Measurements from ENCODE around the gene PCDHGB5.
"Not testable (repeated sequence)": the region's sequence is repeated elsewhere in the genome, so short reads cannot be mapped to it uniquely, and the experiment has no call there.

The PCDHGB5 gene

DNA sequence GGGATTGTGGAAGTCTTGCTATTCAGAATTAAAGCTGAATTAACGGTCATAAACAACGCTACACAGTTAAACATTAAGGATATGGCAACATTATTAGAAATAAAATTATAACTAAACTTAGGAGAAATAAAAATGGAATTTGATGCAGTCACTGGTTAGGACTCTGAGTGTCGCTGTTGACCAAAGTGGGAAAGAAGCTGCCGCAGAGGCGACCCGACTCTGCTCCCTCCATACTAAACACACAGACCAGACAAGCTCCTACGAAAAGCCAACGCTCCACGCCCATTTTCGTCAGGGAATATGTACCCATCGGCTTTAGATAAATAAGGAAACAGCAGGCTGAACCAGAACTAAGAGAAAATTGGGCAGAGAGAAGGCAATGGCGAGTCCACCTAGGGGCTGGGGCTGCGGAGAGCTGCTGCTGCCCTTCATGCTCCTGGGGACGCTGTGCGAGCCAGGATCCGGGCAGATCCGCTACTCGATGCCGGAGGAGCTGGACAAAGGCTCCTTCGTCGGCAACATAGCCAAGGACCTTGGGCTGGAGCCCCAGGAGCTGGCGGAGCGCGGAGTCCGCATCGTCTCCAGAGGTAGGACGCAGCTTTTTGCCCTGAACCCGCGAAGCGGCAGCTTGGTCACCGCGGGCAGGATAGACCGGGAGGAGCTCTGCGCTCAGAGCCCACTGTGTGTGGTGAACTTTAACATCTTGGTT, 33.6 kb upstream of the PCDHGB5 start, which contains the start of gene PCDHGA5:
PCDHGA5 (plus strand) TSS at position 211 of the 709 bp plus-strand sequence; CDS start at position 380, 169 bp downstream.
- Histone ChIP-seq H3K4me3 (ENCODE audit: low read length) (peak within 1 kb of the TSS; percentile 68), H3K27me3 (replicated peaks; ENCODE audit: control insufficient read depth, insufficient read depth, low read length) (peaks cover 16% of the 10 kb centered on the region), H3K9me3 (ENCODE audit: control insufficient read depth, low read length) (peaks cover 76% of the 10 kb centered on the region), H3K4me1 (ENCODE audit: control insufficient read depth, insufficient read depth, low read length) (no peaks in the 10 kb centered on the region), H3K9ac (ENCODE audit: low read length) (no peak within 1 kb of the TSS), H3K36me3 (ENCODE audit: control insufficient read depth, insufficient read depth, low read length, severe bottlenecking) (no peaks in the 10 kb centered on the region)
- DNase-seq (ENCODE audit: low read depth), result peak; percentile 5

DNA sequence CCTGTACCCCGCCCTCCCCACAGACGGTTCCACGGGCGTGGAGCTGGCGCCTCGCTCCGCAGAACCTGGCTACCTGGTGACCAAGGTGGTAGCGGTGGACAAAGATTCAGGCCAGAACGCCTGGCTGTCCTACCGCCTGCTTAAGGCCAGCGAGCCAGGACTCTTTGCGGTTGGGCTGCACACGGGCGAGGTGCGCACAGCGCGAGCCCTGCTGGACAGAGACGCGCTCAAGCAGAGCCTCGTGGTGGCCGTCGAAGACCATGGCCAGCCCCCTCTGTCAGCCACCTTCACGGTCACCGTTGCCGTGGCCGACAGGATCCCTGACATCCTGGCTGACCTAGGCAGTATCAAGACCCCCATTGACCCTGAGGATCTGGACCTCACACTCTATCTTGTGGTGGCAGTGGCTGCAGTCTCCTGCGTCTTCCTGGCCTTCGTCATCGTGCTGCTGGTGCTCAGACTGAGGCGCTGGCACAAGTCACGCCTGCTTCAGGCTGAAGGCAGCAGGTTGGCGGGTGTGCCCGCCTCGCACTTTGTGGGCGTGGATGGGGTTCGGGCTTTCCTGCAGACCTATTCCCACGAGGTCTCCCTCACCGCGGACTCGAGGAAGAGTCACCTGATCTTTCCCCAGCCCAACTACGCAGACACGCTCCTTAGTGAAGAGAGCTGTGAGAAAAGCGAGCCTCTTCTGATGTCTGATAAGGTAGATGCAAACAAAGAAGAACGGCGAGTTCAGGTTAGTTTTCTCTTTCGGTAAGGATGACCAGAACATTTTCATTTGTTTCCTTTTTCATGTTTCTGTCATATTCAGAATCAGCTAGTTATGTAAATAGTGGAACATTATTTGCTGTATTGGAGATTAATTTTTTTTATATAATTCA, 31.5 kb upstream of the PCDHGB5 start:
- Histone ChIP-seq H3K4me3 (ENCODE audit: low read length) (no peak overlapping the region), H3K4me1 (ENCODE audit: control insufficient read depth, insufficient read depth, low read length) (peaks cover 4% of the 10 kb centered on the region), H3K27me3 (replicated peaks; ENCODE audit: control insufficient read depth, insufficient read depth, low read length) (peaks cover 22% of the 10 kb centered on the region), H3K36me3 (ENCODE audit: control insufficient read depth, insufficient read depth, low read length, severe bottlenecking) (no peaks in the 10 kb centered on the region), H3K9ac (ENCODE audit: low read length) (no peak overlapping the region), H3K9me3 (ENCODE audit: control insufficient read depth, low read length) (peaks cover 70% of the 10 kb centered on the region)
- DNase-seq (ENCODE audit: low read depth), result no peak

DNA sequence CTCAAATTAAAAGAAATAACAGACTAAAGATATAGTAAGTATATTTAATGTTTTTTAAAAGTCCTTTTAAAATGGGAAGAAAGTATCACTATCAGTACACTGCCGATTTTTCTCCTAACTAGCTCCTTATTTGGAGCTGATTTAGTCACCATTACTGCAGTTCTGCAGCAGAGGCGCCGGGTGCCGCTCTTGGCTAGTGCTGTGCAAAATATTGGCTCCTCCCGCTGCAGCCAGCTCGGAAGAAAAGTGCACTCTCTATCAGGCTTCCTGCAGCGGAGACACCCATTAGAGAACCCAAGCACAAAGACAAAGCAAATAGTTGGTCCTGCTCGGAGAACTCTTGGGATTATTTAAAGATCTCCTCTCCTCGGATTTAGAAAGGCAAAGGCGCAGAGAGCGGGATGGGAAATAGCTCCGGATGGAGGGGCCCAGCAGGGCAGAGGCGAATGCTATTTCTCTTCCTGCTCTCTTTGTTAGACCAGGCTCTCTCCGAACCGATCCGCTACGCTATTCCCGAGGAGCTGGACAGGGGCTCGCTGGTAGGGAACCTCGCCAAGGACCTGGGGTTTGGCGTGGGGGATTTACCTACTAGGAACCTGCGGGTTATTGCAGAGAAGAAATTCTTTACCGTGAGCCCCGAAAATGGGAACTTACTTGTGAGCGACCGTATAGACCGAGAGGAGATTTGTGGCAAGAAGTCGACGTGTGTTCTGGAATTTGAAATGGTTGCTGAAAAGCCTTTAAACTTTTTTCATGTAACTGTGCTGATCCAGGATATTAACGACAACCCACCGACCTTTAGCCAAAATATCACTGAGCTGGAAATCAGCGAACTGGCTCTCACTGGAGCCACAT, 27.5 kb upstream of the PCDHGB5 start, which contains the start of gene PCDHGB3:
PCDHGB3 (plus strand) TSS at position 249 of the 855 bp plus-strand sequence; CDS start at position 402, 153 bp downstream.
- H3K4me1 ChIP-seq (ENCODE audit: control insufficient read depth, insufficient read depth, low read length), result peaks cover 4% of the 10 kb centered on the region
- H3K4me3 ChIP-seq (ENCODE audit: low read length), result peak within 1 kb of the TSS; percentile 80
- peak within 1 kb of the TSS; percentile 73 for H3K9ac ChIP-seq (ENCODE audit: low read length)
- peaks cover 69% of the 10 kb centered on the region for H3K9me3 ChIP-seq (ENCODE audit: control insufficient read depth, low read length)
- peaks cover 21% of the 10 kb centered on the region for H3K27me3 ChIP-seq (replicated peaks; ENCODE audit: control insufficient read depth, insufficient read depth, low read length)
- H3K36me3 ChIP-seq (ENCODE audit: control insufficient read depth, insufficient read depth, low read length, severe bottlenecking), result no peaks in the 10 kb centered on the region
- DNase-seq (ENCODE audit: low read depth), result peak; percentile 19

DNA sequence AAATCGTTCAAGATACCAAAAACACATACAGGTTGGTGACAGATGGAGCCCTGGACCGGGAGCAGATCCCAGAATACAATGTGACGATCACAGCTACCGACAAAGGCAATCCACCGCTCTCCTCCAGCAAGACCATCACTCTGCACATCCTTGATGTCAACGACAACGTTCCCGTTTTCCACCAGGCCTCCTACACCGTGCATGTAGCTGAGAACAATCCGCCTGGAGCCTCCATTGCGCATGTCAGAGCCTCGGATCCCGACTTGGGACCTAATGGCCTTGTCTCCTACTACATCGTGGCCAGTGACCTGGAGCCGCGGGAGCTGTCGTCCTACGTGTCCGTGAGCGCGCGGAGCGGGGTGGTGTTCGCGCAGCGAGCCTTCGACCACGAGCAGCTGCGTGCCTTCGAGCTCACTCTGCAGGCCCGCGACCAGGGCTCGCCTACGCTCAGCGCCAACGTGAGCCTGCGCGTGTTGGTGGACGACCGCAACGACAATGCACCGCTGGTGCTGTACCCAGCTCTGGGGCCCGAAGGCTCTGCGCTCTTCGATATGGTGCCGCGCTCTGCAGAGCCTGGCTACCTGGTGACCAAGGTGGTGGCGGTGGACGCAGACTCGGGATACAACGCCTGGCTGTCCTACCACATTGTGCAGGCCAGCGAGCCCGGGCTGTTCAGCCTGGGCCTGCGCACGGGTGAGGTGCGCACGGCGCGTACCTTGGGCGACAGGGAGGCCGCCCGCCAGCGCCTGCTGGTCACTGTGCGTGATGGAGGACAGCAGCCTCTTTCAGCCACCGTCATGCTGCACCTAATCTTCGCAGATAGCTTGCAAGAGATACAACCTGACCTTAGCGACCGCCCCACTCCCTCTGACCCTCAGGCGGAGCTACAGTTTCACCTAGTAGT, 25.9 kb upstream of the PCDHGB5 start:
- Histone ChIP-seq H3K9ac (ENCODE audit: low read length) (no peak overlapping the region), H3K4me1 (ENCODE audit: control insufficient read depth, insufficient read depth, low read length) (peaks cover 4% of the 10 kb centered on the region), H3K4me3 (ENCODE audit: low read length) (peak overlapping the region; percentile 16), H3K36me3 (ENCODE audit: control insufficient read depth, insufficient read depth, low read length, severe bottlenecking) (no peaks in the 10 kb centered on the region), H3K27me3 (replicated peaks; ENCODE audit: control insufficient read depth, insufficient read depth, low read length) (peaks cover 11% of the 10 kb centered on the region), H3K9me3 (ENCODE audit: control insufficient read depth, low read length) (peaks cover 61% of the 10 kb centered on the region)
- DNase-seq (ENCODE audit: low read depth), result no peak

DNA sequence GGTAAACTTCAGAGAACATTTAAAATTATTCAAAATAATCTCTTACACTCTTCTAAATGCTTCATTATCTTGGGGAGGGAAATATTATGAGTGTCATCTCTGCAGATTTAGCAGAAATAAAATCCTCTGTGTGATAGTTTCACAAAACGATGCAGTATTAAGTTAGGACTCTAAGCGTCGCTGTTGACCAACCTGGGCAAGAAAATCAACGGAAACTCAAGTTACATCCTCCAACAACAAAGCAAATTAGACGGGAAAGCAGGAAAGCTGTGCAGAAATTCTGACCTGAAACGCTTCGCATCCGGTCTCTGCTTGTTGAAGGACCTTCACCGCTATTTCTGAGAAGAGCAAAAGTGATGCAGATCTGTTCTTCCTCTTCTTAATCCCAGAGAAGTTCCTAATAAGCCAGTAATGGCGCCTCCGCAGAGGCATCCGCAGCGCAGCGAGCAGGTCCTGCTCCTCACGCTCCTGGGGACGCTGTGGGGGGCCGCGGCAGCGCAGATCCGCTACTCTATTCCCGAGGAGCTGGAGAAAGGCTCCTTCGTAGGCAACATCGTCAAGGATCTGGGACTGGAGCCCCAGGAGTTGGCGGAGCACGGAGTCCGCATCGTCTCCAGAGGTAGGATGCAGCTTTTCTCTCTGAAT, 24.0 kb upstream of the PCDHGB5 start, which contains the start of gene PCDHGA6:
PCDHGA6 (plus strand) TSS at position 219 of the 645 bp plus-strand sequence; CDS start at position 412, 193 bp downstream.
- peak within 1 kb of the TSS; percentile 76 for H3K4me3 ChIP-seq (ENCODE audit: low read length)
- DNase-seq (ENCODE audit: low read depth), result peak; percentile 62
- H3K27me3 ChIP-seq (replicated peaks; ENCODE audit: control insufficient read depth, insufficient read depth, low read length), result peaks cover 11% of the 10 kb centered on the region
- no peaks in the 10 kb centered on the region for H3K36me3 ChIP-seq (ENCODE audit: control insufficient read depth, insufficient read depth, low read length, severe bottlenecking)
- H3K9me3 ChIP-seq (ENCODE audit: control insufficient read depth, low read length), result peaks cover 57% of the 10 kb centered on the region
- peak within 1 kb of the TSS; percentile 30 for H3K9ac ChIP-seq (ENCODE audit: low read length)
- H3K4me1 ChIP-seq (ENCODE audit: control insufficient read depth, insufficient read depth, low read length), result peaks cover 4% of the 10 kb centered on the region

DNA sequence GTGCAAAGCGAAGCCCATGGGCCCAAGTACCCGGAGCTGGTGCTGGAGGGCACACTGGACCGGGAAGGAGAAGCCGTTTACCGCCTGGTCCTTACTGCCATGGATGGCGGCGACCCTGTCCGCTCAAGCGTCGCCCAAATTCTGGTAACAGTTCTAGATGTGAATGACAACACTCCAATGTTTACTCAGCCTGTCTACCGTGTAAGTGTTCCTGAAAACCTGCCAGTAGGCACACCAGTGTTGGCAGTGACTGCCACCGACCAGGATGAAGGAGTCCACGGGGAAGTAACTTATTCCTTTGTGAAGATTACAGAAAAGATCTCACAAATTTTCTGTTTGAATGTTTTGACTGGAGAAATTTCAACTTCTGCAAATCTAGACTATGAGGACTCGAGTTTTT, 23.1 kb upstream of the PCDHGB5 start:
- Histone ChIP-seq H3K27me3 (replicated peaks; ENCODE audit: control insufficient read depth, insufficient read depth, low read length) (peaks cover 11% of the 10 kb centered on the region), H3K9ac (ENCODE audit: low read length) (no peak overlapping the region), H3K9me3 (ENCODE audit: control insufficient read depth, low read length) (peaks cover 59% of the 10 kb centered on the region), H3K4me1 (ENCODE audit: control insufficient read depth, insufficient read depth, low read length) (peaks cover 4% of the 10 kb centered on the region), H3K4me3 (ENCODE audit: low read length) (peak overlapping the region; percentile 76), H3K36me3 (ENCODE audit: control insufficient read depth, insufficient read depth, low read length, severe bottlenecking) (no peaks in the 10 kb centered on the region)
- DNase-seq (ENCODE audit: low read depth), result no peak

DNA sequence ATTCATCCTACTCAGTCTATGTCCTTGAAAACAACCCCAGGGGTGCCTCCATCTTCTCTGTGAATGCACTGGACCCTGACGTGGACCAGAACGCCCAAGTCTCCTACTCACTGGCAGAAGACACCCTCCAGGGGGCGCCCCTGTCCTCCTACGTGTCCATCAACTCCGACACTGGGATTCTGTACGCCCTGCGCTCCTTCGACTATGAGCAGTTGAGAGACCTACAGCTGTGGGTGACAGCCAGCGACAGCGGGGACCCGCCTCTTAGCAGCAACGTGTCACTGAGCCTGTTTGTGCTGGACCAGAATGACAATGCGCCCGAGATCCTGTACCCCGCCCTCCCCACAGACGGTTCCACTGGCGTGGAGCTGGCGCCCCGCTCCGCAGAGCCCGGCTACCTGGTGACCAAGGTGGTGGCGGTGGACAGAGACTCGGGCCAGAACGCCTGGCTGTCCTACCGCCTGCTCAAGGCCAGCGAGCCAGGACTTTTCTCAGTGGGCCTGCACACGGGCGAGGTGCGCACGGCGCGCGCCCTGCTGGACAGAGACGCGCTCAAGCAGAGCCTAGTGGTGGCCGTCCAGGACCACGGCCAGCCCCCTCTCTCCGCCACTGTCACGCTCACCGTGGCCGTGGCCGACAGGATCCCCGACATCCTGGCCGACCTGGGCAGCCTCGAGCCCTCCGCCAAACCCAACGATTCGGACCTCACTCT, 22.1 kb upstream of the PCDHGB5 start:
- H3K4me3 ChIP-seq (ENCODE audit: low read length), result not testable (repeated sequence)

DNA sequence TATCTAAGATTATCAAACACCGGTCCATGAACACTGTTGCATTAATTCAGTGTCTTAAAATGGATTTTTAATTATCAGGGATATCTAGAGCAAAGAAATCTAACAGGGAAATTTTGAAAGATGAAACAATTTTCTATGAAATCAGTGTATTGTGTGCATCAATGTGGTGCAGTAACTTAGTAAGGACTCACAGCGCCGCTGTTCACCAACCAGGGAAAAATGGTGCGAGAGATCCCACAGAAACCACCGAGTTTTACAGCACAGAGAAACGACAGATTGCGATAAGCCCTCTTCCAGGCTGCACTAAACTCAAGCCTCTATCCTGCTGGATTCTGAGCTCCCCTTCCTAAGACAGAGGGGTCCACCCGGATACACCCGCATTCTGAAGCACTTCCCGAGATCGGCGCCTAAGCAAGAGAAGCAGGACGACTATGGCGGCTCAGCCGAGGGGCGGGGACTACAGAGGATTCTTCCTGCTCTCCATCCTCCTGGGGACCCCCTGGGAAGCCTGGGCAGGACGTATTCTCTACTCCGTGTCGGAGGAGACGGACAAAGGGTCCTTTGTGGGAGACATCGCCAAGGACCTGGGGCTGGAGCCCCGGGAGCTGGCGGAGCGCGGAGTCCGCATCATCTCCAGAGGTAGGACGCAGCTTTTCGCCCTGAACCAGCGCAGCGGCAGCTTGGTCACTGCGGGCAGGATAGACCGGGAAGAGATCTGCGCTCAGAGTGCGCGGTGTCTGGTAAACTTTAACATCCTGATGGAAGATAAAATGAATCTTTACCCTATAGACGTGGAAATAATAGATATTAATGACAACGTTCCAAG, 15.1 kb upstream of the PCDHGB5 start, which contains the start of gene PCDHGA7:
PCDHGA7 (plus strand) TSS at position 274 of the 826 bp plus-strand sequence; CDS start at position 432, 158 bp downstream.
- peak; percentile 61 for DNase-seq (ENCODE audit: low read depth)
- no peaks in the 10 kb centered on the region for H3K4me1 ChIP-seq (ENCODE audit: control insufficient read depth, insufficient read depth, low read length)
- H3K36me3 ChIP-seq (ENCODE audit: control insufficient read depth, insufficient read depth, low read length, severe bottlenecking), result no peaks in the 10 kb centered on the region
- H3K9ac ChIP-seq (ENCODE audit: low read length), result peak within 1 kb of the TSS; percentile 84
- peak within 1 kb of the TSS; percentile 87 for H3K4me3 ChIP-seq (ENCODE audit: low read length)
- no peaks in the 10 kb centered on the region for H3K27me3 ChIP-seq (replicated peaks; ENCODE audit: control insufficient read depth, insufficient read depth, low read length)
- peaks cover 28% of the 10 kb centered on the region for H3K9me3 ChIP-seq (ENCODE audit: control insufficient read depth, low read length)

More for the DNA sequence above, 22.1 kb upstream of the PCDHGB5 start:
- not testable (repeated sequence) for DNase-seq (ENCODE audit: low read depth); H3K36me3 ChIP-seq (ENCODE audit: control insufficient read depth, insufficient read depth, low read length, severe bottlenecking); H3K4me1 ChIP-seq (ENCODE audit: control insufficient read depth, insufficient read depth, low read length); H3K9ac ChIP-seq (ENCODE audit: low read length)
- peaks cover 56% of the 10 kb centered on the region for H3K9me3 ChIP-seq (ENCODE audit: control insufficient read depth, low read length)
- H3K27me3 ChIP-seq (replicated peaks; ENCODE audit: control insufficient read depth, insufficient read depth, low read length), result peaks cover 11% of the 10 kb centered on the region

DNA sequence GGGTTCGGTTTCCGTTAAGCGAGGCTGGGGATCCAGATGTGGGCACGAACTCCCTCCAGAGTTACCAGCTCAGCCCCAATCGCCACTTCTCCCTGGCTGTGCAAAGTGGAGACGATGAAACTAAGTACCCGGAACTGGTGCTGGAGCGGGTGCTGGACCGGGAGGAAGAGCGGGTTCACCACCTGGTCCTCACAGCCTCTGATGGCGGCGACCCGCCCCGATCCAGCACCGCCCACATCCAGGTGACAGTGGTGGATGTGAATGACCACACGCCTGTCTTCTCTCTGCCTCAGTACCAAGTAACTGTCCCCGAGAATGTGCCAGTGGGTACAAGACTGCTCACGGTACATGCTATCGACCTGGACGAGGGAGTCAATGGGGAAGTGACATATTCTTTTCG, 14.4 kb upstream of the PCDHGB5 start:
- Histone ChIP-seq H3K36me3 (ENCODE audit: control insufficient read depth, insufficient read depth, low read length, severe bottlenecking) (no peaks in the 10 kb centered on the region), H3K27me3 (replicated peaks; ENCODE audit: control insufficient read depth, insufficient read depth, low read length) (no peaks in the 10 kb centered on the region), H3K9me3 (ENCODE audit: control insufficient read depth, low read length) (peaks cover 31% of the 10 kb centered on the region), H3K4me3 (ENCODE audit: low read length) (peak overlapping the region; percentile 87), H3K4me1 (ENCODE audit: control insufficient read depth, insufficient read depth, low read length) (no peaks in the 10 kb centered on the region), H3K9ac (ENCODE audit: low read length) (no peak overlapping the region)
- DNase-seq (ENCODE audit: low read depth), result no peak

All from adipocyte (in vitro differentiated cells).